ENCODE measurements around the gene WASHC2C. TPM values are rescaled to one million over a fixed set of nuclear protein-coding genes. Genes with fewer than 3 reads are reported as not detected.
"Not testable (repeated sequence)": the region's sequence is repeated elsewhere in the genome, so short reads cannot be mapped to it uniquely, and the experiment has no call there.

The WASHC2C gene
- total RNA-seq, 2 experiments from 2014 or later, result 33.0 to 33.8 TPM

GRCh38 chr10:45817912-45818311, 90.8 kb downstream of the WASHC2C start:
- H3K4me1 Mint-ChIP-seq, result no peaks in the 10 kb centered on the region
- H3K36me3 Mint-ChIP-seq (ENCODE audit: low read depth), result no peaks in the 10 kb centered on the region
- no peaks in the 10 kb centered on the region for H3K27me3 Mint-ChIP-seq
- H3K4me3 Mint-ChIP-seq, result no peak overlapping the region
- ChIA-PET CTCF (no interaction called here), POLR2A (no interaction called here)
- ATAC-seq (no peak), DNase-seq (no peak)
- no peak overlapping the region for H3K27ac Mint-ChIP-seq
- no peaks in the 10 kb centered on the region for H3K9me3 Mint-ChIP-seq (ENCODE audit: low read depth)
- intact Hi-C loops (cut with DNase I, micrococcal nuclease), result no loop called here

GRCh38 chr10:45819552-45819951, 92.5 kb downstream of the WASHC2C start:
- H3K4me1 Mint-ChIP-seq, result no peaks in the 10 kb centered on the region
- peaks cover 1% of the 10 kb centered on the region for H3K36me3 Mint-ChIP-seq (ENCODE audit: low read depth)
- intact Hi-C loops (cut with DNase I, micrococcal nuclease), result no loop called here
- no peak overlapping the region for H3K27ac Mint-ChIP-seq
- no peaks in the 10 kb centered on the region for H3K27me3 Mint-ChIP-seq
- ATAC-seq (no peak), DNase-seq (no peak)
- no peak overlapping the region for H3K4me3 Mint-ChIP-seq
- ChIA-PET POLR2A (no interaction called here), CTCF (no interaction called here)
- H3K9me3 Mint-ChIP-seq (ENCODE audit: low read depth), result no peaks in the 10 kb centered on the region

DNA sequence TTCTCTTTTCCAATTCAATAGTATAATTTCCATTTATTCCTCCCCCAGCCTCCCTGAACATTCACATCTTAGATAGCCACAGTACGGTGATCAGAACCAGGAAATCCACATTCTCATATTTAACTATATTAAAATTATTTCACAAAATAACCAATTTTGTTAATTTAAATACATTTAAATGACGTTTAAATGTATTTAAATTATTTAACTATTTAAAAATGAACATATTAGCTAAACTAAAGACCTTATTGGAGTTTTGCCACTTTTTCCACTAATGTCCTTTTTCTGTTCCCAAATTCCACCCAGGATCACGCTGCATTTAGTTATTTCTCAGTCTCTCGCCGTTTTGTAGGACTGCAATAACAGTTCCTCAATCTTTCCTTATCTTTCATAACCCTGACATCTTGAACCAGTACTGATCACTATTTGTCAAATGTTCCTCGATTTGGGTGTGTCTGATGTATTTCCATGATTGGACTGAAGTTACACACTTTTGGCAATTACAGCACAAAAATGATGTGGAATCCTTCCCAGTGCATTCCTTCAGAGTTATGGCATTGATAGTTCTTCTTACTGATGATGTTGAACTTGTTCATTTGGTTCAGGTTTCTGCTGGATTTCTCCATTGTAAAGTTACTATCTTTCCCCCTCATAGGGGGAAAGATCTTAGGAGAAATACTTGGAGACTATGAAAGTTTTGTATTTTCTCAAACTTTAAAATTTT, 93.2 kb downstream of the WASHC2C start:
- H3K4me1 Mint-ChIP-seq; H3K4me3 Mint-ChIP-seq; H3K27me3 Mint-ChIP-seq; H3K27ac Mint-ChIP-seq; ATAC-seq; DNase-seq; POLR2A ChIA-PET; intact Hi-C loops (cut with DNase I, micrococcal nuclease); H3K9me3 Mint-ChIP-seq (ENCODE audit: low read depth); CTCF ChIA-PET; H3K36me3 Mint-ChIP-seq (ENCODE audit: low read depth): not testable (repeated sequence)

DNA sequence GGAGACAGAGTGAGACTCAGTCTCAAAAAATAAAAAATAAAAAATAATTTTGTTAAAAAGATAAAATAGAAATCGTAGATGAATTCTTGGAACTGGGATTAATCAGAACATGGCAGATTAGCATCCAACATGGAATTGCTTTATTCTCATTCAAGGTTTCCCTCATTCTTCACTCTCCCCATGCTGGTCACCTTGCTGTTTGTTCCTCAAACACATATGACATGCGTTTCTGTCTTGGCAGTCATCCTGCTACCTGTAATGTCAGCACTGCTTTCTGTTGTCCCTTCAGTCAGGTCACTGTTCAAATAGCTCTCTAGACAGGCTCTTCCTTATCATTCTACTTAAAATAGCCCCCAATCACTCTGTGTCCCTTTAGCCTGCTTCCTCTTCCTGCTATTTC, 95.9 kb downstream of the WASHC2C start:
- H3K36me3 Mint-ChIP-seq (ENCODE audit: low read depth); H3K27ac Mint-ChIP-seq; ATAC-seq; H3K9me3 Mint-ChIP-seq (ENCODE audit: low read depth); POLR2A ChIA-PET; intact Hi-C loops (cut with DNase I, micrococcal nuclease); H3K4me1 Mint-ChIP-seq; H3K4me3 Mint-ChIP-seq; CTCF ChIA-PET; DNase-seq; H3K27me3 Mint-ChIP-seq: not testable (repeated sequence)

Other genes with a start within 250 kb of the WASHC2C start
- gene ZFAND4, start 54.5 kb upstream of the WASHC2C start, total RNA-seq, result 10 to 100 TPM; 11.5 to 11.9 TPM
- gene AGAP4, start 120.2 kb downstream of the WASHC2C start, total RNA-seq, result 10 to 100 TPM; 21.9 to 22.7 TPM
- 10 to 100 TPM; 72.6 to 79.5 TPM for gene TIMM23, start 245.2 kb downstream of the WASHC2C start, total RNA-seq